GM21528 (cell line): ENCODE data around the gene FXYD2.

ENCODE experiments used
- ATAC-seq: cut with Tn5 transposase; IDR thresholded peaks from one replicate; pipeline ENCODE4 v1.9.1; 2021; ENCODE audit warnings: mild to moderate bottlenecking, moderate library complexity; ENCODE audit not compliant: unreplicated experiment, low FRiP score

Gene FXYD2

GRCh38 chr11:117859061-117859460, 34.5 kb upstream of the FXYD2 start:
- no peak for ATAC-seq

- ATAC-seq, result no peak
Measured at GRCh38 chr11:117857734-117858414, 33.3 kb upstream of the FXYD2 start.

- no peak for ATAC-seq
Measured at GRCh38 chr11:117855912-117856651, 31.5 kb upstream of the FXYD2 start.

GRCh38 chr11:117855186-117855845, 30.8 kb upstream of the FXYD2 start:
- no peak for ATAC-seq

GRCh38 chr11:117852309-117852708, 27.8 kb upstream of the FXYD2 start:
- ATAC-seq, result no peak

- no peak for ATAC-seq
Measured at GRCh38 chr11:117851852-117852251, 27.3 kb upstream of the FXYD2 start.

GRCh38 chr11:117851106-117851505, 26.6 kb upstream of the FXYD2 start:
- ATAC-seq, result no peak

GRCh38 chr11:117849781-117850414, 25.4 kb upstream of the FXYD2 start:
- no peak for ATAC-seq

GRCh38 chr11:117843666-117844484, 19.3 kb upstream of the FXYD2 start:
- ATAC-seq, result no peak

GRCh38 chr11:117842131-117842941, 17.8 kb upstream of the FXYD2 start:
- ATAC-seq, result no peak

- no peak for ATAC-seq
Measured at GRCh38 chr11:117841551-117842031, 17.0 kb upstream of the FXYD2 start.

- ATAC-seq, result no peak
Measured at GRCh38 chr11:117840881-117841550, 16.5 kb upstream of the FXYD2 start.

- ATAC-seq, result no peak
Measured at GRCh38 chr11:117839936-117840813, 15.6 kb upstream of the FXYD2 start.

- no peak for ATAC-seq
Measured at GRCh38 chr11:117839380-117839881, 14.9 kb upstream of the FXYD2 start.

- no peak for ATAC-seq
Measured at GRCh38 chr11:117838901-117839300, 14.4 kb upstream of the FXYD2 start.

- no peak for ATAC-seq
Measured at GRCh38 chr11:117837791-117838190, 13.2 kb upstream of the FXYD2 start.

GRCh38 chr11:117837070-117837776, 12.7 kb upstream of the FXYD2 start:
- ATAC-seq, result no peak
